Medulla oblongata (tissue), 1 donor: ENCODE data around the gene EIF1AX.
"Not testable (repeated sequence)": the region's sequence is repeated elsewhere in the genome, so short reads cannot be mapped to it uniquely, and the experiment has no call there.

Source experiments
- DNase-seq: peaks from one replicate; pipeline ENCODE4 v3.0.0-alpha.2; 2015; ENCODE audit errors: extremely low spot score

The EIF1AX gene, protein sequence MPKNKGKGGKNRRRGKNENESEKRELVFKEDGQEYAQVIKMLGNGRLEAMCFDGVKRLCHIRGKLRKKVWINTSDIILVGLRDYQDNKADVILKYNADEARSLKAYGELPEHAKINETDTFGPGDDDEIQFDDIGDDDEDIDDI

GRCh38 chrX:20141281-20142220, at the start of gene EIF1AX:
Gene EIF1AX, minus strand, starts transcription at chrX:20141838. Its CDS starts 198 bp downstream, at chrX:20141640.
- DNase-seq: peak; percentile 97

DNA sequence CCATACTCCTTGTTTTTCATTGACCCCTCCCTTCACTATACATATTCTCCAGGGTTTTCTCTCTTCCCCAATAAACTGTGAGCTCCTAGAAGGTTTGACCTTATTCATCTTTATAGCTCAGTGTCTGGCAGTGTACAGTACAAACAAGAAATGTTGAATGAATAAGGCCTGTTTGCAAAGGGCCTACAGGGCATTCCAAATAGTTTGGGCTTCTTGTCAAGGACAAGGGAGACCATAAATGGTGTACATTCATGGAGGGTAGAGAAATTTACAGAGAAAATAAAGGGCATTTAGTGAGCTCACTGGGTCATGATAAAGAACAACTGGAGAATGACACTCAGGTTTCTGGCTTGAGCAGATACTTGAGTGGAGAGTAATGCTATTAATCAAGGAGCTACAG, 47.5 kb upstream of the EIF1AX start:
- DNase-seq: no peak

GRCh38 chrX:20181598-20182329, 40.1 kb upstream of the EIF1AX start:
- no peak for DNase-seq

DNA sequence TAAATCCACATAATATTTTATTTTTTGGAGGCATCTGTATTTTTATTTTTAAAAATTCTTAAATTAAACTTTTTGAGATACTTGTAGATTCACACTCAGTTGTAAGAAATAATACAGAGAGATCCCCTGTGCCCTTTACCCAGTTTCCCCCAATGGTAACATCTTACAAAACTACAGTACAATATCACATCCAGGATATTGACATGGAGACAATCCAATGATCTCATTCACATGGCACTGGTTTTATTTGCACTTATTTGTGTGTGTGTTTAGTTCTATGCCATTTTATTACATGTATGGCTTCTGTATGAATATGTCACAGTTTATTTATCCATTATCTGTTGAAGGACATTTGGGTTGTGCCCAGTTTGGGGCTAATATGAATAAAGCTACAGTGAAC, 35.5 kb upstream of the EIF1AX start:
- no peak for DNase-seq

DNA sequence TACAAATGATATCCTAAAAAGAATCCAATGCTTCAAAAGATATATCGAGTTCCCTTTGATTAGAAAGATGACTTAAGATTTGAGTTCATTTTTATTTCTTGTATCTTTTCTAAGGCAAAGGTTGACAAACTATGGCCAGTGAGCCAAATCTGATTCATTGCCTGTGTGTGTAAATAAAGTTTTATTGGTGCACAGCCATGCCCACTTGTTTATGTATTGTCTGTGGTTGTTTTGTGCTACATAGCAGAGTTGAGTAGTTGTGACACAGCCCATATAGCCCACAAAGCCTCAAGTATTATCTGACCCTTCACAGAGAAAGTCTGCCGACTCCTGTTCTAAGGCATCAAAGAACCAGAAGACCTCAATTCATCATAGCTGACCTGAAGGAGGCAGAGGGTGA, 32.2 kb upstream of the EIF1AX start:
- no peak for DNase-seq

DNA sequence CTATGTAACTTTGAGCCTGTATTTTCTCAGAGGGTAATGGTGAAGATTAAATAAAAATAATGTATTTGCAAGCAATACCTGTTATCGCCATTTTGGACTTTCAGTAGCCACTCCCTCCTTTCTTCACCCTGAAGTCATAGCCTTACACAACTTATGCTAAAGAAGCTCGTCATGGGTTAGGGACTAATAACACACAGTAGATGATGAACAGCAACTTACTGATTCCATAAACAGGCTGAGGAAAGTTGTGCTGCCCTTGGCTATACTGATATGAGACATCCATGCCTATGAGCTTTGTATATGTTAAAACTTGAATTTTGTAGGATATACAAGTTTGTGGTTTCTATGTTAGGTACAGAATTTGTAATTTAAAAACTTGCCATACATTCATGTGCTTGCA, 31.7 kb upstream of the EIF1AX start:
- DNase-seq: no peak

DNA sequence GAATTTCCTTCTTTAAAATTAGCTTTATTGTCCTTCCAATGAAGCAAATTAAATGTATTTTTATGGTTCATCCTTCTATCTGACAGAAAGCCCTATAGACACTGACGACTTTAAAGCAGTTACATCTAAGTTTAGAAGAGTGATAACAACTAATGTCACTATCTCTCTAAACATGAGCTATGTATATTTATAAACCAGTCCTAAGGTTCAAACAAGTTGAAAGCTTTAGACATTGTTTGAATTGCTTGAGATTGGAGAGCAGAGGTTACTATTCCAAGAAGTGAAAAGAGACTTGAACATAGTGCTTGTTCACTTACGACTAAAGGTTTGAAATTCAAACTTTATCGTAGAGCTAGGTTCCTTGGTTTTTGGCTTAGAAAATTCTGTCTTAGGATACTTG, 30.2 kb upstream of the EIF1AX start:
- DNase-seq: no peak

- not testable (repeated sequence) for DNase-seq
These were observed 20.9 kb upstream of the EIF1AX start for GRCh38 chrX:20162516-20162915.

GRCh38 chrX:20159797-20160385, 18.3 kb upstream of the EIF1AX start:
- no peak for DNase-seq

DNA sequence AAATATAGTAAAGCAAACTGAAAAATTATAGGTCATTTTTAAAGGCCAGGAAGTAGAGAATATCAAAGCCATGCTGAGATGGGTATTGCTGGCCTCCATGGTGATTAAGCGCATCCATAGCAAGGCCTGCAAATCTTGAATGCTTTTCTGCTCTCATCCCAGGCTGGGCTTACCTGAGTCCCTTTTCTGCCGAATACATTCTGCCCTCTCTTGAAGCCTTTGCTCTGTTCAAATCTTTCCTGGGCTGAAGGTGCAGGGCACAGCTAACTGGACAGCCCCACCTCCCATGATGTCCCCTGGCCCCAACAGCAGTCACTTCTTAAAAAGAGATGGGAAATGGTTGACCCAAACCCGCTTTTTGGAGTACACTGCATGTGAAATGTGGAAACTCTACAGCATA, 10.1 kb upstream of the EIF1AX start:
- DNase-seq: no peak

DNA sequence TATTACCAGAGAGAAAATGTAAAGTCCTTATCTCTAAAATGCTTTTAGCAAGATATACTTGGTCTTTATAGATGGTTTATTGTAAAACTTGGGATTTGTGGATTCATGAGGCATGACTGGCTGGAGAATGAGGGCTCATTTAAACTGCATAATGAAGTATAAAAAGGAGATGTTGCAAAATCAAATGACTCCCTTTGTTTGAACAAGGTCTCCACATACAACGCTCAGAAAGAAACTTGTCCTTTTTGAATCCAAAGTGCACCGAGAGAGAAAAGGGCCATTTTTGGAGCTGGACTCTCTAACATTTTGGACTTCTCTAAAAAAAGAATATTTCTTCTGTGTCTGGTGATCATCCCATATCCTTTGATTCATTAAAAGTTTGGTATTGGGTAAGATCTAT, 7.7 kb upstream of the EIF1AX start:
- no peak for DNase-seq

DNA sequence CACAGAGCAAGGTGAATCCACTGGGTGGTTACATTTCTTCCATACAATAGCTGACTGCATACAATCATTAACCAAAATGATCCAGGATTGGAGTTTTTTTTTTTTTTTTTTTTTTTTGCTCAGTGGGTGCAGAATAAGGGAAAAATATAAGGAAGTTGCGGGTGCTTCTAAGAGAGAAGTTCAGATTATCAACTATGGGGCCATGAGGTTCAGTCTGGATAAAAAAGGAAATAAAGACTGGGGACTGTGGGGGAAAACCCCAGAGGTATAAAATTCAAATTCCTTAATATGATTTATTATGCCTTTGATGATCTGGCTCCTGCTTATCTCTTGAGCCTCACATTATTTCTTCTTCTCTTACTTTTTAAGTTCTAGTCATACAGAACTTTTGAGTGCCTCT, 5.9 kb upstream of the EIF1AX start:
- DNase-seq: no peak

DNA sequence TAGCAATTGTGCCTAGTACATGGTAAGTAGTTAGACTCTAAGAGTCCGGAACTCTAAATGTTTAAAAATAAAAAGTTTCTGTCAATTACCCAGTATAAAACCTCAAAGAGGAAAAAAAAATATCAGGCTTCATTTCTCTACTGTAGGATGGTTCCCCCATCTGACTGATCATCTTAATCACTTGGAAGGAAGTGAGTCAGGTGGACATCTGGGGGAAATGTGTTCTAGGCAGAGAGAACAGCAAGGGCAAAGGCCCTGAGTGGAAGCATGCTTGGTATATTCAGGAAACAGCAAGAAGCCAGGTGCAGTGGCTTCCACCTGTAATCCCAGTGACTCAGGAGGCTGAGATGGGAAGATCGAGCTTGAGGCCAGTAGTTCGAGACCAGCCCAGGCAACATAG, 2.9 kb upstream of the EIF1AX start:
- DNase-seq: no peak

- DNase-seq: no peak
These were observed 1.9 kb upstream of the EIF1AX start for GRCh38 chrX:20143561-20143960.

DNA sequence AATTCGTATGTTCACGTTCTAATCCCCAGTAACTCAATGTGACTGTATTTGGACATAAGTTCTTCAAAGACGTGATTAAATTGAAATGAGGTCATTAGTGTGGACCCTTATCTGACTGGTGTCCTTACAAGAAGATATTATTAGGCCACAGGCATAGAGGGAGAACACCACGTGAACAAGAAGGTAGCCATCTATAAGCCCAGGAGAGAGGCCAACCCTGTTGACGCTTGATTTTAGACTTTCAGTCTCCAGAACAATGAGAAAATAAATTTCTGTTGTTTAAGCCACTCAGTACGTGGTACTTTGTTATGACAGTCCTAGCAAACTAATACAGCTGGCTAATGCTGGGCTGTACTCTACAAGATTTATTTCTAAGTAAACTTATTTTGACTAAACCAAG, 1.5 kb upstream of the EIF1AX start:
- no peak for DNase-seq

DNA sequence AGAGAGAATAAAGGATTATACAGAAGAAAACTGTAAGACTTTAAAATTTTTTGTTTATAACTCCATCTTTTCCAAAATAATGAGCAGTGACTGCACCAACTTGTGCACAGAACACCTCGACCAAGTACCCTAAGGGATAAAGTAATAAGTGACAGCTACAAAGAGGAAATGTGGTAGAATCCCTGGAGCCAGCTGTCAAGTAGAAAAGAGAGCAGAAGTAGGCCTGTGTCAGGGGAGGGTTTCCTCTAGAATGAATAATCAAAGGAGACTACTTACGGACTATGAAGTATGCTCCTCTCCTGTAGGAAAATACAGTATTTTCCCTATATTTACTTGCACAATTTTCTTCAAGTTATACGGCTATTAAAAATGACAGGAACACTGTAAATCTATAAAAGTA, 1.2 kb downstream of the EIF1AX start:
- DNase-seq: peak; percentile 5

- peak; percentile 6 for DNase-seq
These were observed 1.7 kb downstream of the EIF1AX start for GRCh38 chrX:20139966-20140365.

DNA sequence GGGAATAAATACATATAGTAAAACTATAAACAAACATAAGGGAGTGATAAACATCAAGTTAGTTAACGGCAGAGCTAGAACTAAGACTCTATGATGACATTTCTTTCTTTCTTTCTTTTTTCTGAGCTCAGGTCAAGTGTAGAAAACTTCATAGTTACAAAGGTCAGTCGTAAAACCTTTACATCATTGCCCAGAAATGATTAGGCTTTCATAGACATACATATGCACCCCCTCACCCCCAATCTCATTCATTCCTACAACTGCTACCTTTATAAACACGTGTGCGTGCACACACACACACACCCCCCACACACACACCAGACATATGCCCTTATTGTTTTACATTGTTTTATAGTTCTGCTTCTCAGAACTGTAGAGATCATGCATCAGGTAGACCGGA, 5.7 kb downstream of the EIF1AX start:
- DNase-seq: no peak

DNA sequence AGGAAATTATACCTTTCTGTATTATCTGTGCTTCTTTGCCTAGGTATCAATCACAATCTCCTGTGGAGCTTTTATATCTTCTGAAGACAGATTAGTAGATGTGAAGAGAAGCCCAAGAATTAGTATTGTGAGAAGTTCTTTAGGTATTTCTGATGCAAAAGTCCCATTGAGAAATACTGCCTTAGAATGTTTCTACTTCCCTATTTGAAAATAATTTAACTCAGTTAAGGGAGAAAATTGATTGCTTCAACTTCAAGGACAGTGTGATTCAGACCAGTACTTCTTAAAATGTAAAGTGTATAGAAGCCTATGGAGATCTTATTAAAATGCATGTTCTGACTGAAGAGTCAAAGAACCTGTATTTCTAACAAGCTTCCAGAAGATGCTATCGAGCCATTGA, 9.0 kb downstream of the EIF1AX start:
- DNase-seq: no peak

DNA sequence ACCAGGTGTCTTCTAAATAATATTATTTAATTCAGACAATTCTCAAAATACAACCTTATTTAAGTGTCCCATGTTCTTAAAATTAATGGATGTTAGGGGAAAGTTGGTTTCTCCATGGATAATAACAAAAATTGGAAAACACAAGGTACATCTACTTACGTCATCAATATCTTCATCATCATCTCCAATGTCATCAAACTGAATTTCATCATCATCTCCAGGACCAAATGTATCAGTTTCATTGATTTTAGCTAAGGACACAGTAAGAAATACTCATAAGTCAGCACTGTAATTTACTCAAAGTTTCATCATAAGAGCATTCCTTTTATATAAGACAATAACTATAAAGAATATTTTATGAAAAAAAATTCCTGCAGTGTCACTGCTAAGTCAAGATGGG, 11.3 kb downstream of the EIF1AX start:
- no peak for DNase-seq

- DNase-seq: no peak
These were observed 12.1 kb downstream of the EIF1AX start for GRCh38 chrX:20129547-20129946.

DNA sequence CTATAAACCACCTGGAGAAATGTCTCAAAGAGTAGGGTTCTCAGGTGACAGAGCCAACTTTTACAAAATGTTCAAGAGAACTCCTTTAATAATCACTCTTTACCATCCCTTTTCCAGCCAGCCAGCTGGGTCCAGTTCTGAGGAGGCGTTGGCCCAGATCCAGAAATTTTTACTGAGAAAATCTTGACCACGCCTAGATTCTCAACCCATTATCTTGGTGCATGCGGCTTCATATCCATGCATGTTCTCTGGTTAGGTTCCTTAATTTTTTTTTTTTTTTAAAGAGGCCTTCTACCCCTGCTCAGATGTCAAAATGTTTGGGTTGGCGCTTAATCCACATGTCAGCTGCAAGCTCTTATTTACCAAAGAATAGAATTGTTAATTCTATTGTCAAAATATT, 13.0 kb downstream of the EIF1AX start:
- no peak for DNase-seq
